Esophagus squamous epithelium (tissue), 5 donors: ENCODE data around the gene BCL7B. TPM values are rescaled to one million over a fixed set of nuclear protein-coding genes. Genes with fewer than 3 reads are reported as not detected.

ENCODE experiments used
- DNase-seq: peaks from one replicate; lab custom pipeline; 2025; lab: John Stamatoyannopoulos, UW
- H3K27ac ChIP-seq, 4 donors: fragments of 200-600 bp; sonication (generic); one replicate each; pipeline ENCODE4 v1.5.1; 2016 to 2019; ENCODE audit warnings: mild to moderate bottlenecking in 1 of 4
- H3K27me3 ChIP-seq, 4 donors: fragments of 200-600 bp; sonication (generic); 1 replicate in 3 of 4; 2 replicates in 1 of 4; pipeline versions ENCODE4 v1.5.1 to v1.6.0; 2017 to 2021; ENCODE audit warnings: antibody characterized with exemption in 1 of 4
- H3K36me3 ChIP-seq, 3 donors: fragments of 200-600 bp; sonication (generic); one replicate each; pipeline ENCODE4 v1.5.1; 2016 to 2019
- H3K4me1 ChIP-seq, 3 donors: fragments of 200-600 bp; sonication (generic); one replicate each; pipeline ENCODE4 v1.5.1; 2017 to 2019
- H3K4me3 ChIP-seq, 4 donors: fragments of 200-600 bp; sonication (generic); 1 replicate in 3 of 4; 2 replicates in 1 of 4; pipeline ENCODE4 v1.5.1; 2016 to 2019; ENCODE audit warnings: mild to moderate bottlenecking in 2 of 4, moderate library complexity in 1 of 4
- H3K9me3 ChIP-seq, 3 donors: fragments of 200-600 bp; sonication (generic); one replicate each; pipeline ENCODE4 v1.5.1; 2016 to 2019
- POLR2A ChIP-seq, 4 donors: fragments of 450-650 bp; IDR thresholded peaks; one replicate each; pipeline ENCODE4 v1.6.1; 2017; ENCODE audit warnings: antibody characterized with exemption in 4 of 4, mild to moderate bottlenecking in 4 of 4, moderate library complexity in 3 of 4
- WGBS, 2 donors: methylation state at CpG; one replicate each; pipeline ENCODE4 v1.1.5; 2018; 5-methylcytosine and 5-hydroxymethylcytosine counted together
- intact Hi-C: fragments of 100-400 bp; cut with DNase I; formaldehyde crosslinking; loops from one replicate; pipeline ENCODE4 v1.15.0; 2022
- total RNA-seq, 4 donors: library from RNA; depleted of rRNA; stranded (reverse); fragments of >200 nt; gene quantifications; one replicate each; pipeline ENCODE4 v1.1.0, GENCODE V29; 2016
- TF ChIP-seq, protein P1 (sequence below), 6 experiments: fragments of 450-650 bp in 4 of 6; fragments of 200-600 bp in 2 of 6; sonication (generic) in 2 of 6; IDR thresholded peaks; one replicate each; pipeline ENCODE4 v1.5.1; 2016 to 2019; ENCODE audit warnings: antibody characterized with exemption in 6 of 6, mild to moderate bottlenecking in 4 of 6, moderate library complexity in 4 of 6
- donor health status: DM: yes; HTN: yes; CAD: no.

The BCL7B gene
- total RNA-seq, 4 donors from 2014 or later = 39.8 to 55.3 (median 43.0) TPM

DNA sequence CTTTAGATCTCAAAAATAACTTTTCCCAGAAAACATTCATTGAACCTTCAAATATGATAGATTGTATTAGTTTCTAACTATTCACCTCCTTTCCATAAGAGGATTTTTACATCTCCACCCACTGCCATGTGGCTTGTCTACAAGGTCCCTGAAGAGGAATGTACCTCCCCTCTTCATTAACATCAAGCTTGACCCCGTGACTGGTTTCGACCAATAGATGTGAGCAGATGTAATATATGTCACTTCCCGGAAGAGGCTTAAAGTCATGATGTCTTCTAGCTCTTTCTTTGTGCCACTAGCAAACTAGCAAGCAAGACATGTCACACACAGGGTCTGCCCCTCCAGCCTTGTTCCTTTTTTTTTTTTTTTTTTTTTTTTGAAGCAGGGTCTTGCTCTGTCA lies 42.3 kb downstream of the BCL7B start:
- Histone ChIP-seq H3K27ac (no peak overlapping the region), H3K36me3 (peaks cover 0 to 61% (median 6%) of the 10 kb centered on the region in 3 donors), H3K9me3 (no peaks in the 10 kb centered on the region), H3K27me3 (no peaks in the 10 kb centered on the region), H3K4me1 (peaks cover 11 to 62% (median 22%) of the 10 kb centered on the region in 3 donors), H3K4me3 (no peak overlapping the region)
- TF ChIP-seq, protein P1, sequence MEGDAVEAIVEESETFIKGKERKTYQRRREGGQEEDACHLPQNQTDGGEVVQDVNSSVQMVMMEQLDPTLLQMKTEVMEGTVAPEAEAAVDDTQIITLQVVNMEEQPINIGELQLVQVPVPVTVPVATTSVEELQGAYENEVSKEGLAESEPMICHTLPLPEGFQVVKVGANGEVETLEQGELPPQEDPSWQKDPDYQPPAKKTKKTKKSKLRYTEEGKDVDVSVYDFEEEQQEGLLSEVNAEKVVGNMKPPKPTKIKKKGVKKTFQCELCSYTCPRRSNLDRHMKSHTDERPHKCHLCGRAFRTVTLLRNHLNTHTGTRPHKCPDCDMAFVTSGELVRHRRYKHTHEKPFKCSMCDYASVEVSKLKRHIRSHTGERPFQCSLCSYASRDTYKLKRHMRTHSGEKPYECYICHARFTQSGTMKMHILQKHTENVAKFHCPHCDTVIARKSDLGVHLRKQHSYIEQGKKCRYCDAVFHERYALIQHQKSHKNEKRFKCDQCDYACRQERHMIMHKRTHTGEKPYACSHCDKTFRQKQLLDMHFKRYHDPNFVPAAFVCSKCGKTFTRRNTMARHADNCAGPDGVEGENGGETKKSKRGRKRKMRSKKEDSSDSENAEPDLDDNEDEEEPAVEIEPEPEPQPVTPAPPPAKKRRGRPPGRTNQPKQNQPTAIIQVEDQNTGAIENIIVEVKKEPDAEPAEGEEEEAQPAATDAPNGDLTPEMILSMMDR (IDR thresholded peaks at IDR 0.05) = no peak
- TF ChIP-seq POLR2A (IDR thresholded peaks at IDR 0.05) = no peak
- intact Hi-C loops = no loop called here
- no peak for DNase-seq
- 93 to 96% methylated on average over 3 of the region's 3 CpGs for WGBS, 2 donors

DNA sequence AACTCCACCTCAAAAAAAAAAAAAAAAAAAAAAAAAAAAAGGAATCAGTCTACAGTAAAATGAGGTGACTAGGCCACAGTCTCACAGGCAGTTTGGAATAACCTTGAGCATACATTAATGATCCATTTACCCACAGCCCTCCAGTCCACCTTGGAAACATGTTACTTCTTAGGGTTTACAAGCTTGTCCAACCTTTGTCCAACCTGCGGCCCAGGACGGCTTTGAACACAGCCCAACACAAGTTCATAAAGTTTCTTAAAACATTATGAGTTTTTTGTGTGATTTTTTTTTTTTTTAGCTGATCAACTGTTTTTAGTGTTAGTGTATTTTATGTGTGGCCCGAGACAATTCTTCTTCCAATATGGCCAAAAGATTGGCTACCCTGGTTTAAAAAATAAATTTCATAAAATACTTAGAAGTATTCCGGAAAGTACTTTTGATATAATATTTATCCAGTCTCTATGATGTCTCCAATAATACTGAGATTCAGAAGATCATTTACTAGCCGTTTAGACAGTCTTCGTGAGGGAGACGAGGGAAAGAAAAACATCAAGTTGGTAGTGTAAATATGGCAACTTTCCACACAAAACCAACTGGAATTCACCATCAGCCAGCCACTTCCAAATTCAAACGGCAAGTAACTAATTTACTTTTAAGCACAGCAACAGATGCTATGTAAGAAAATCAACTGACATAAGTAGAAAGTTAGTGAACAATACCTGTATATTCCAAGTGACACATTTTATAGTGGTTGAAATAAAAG lies 45.3 kb downstream of the BCL7B start:
- no peak for DNase-seq
- WGBS, 2 donors = 65 to 72% methylated on average over 8 of the region's 8 CpGs
- TF ChIP-seq, protein P1 (IDR thresholded peaks at IDR 0.05) = no peak
- TF ChIP-seq POLR2A (IDR thresholded peaks at IDR 0.05) = no peak
- intact Hi-C loops = no loop called here
- Histone ChIP-seq H3K27ac (no peak overlapping the region), H3K4me3 (no peak overlapping the region), H3K4me1 (peaks cover 0 to 32% (median 0%) of the 10 kb centered on the region in 3 donors), H3K36me3 (peaks cover 0 to 87% (median 36%) of the 10 kb centered on the region in 3 donors), H3K9me3 (no peaks in the 10 kb centered on the region), H3K27me3 (no peaks in the 10 kb centered on the region)

DNA sequence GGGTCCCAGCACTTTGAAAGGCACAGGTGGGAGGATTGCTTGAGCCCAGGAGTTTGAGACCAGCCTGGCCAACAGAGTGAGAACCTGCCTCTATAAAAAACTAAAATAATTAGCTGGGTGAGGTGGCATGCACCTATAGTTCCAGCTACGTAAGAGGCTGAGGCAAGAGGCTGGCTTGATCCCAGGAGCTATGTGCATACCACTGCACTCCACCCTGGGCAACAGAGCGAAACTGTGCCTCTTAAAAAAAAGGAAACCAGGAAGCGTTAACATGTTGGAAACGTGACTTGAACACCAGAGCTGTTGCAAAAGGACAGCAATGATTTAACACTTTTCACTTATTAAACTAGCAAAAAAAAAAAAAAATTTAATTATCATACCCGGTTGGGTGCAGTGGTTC lies 48.0 kb downstream of the BCL7B start:
- no peak for DNase-seq
- 72 to 76% methylated on average over 5 of the region's 5 CpGs for WGBS, 2 donors
- no peaks in the 10 kb centered on the region for H3K27me3 ChIP-seq
- no peaks in the 10 kb centered on the region for H3K9me3 ChIP-seq
- no peak overlapping the region for H3K27ac ChIP-seq
- peaks cover 3 to 87% (median 56%) of the 10 kb centered on the region in 3 donors for H3K36me3 ChIP-seq
- TF ChIP-seq POLR2A (IDR thresholded peaks at IDR 0.05) = no peak
- TF ChIP-seq, protein P1 (IDR thresholded peaks at IDR 0.05) = no peak
- H3K4me3 ChIP-seq = no peak overlapping the region
- H3K4me1 ChIP-seq = peaks cover 0 to 21% (median 0%) of the 10 kb centered on the region in 3 donors
- intact Hi-C loops = no loop called here

DNA sequence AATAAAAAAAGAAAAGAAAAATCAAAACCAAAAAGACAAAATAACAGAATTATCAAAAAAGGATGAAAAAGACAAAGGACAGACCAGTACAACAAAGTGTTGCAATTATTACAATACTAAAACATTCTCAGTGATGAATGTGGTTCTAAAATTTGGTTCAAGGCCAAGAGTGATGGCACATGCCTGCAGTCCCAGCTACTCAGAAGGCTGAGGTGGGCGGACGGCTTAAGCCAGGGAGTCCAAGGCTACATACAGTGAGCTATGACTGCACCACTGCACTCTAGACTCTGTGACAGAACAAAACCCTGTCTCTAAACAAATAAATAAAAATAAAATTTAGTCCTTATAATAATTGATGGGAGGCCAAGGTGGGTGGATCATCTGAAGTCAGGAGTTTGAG lies 49.9 kb downstream of the BCL7B start:
- H3K9me3 ChIP-seq = no peaks in the 10 kb centered on the region
- no peak overlapping the region for H3K4me3 ChIP-seq
- H3K27me3 ChIP-seq = no peaks in the 10 kb centered on the region
- WGBS, 2 donors = 86 to 89% methylated on average over 2 of the region's 2 CpGs
- H3K4me1 ChIP-seq = peaks cover 0 to 6% (median 0%) of the 10 kb centered on the region in 3 donors
- peaks cover 13 to 88% (median 64%) of the 10 kb centered on the region in 3 donors for H3K36me3 ChIP-seq
- TF ChIP-seq, protein P1 (IDR thresholded peaks at IDR 0.05) = no peak
- TF ChIP-seq POLR2A (IDR thresholded peaks at IDR 0.05) = no peak
- intact Hi-C loops = no loop called here
- no peak overlapping the region for H3K27ac ChIP-seq
- no peak for DNase-seq

DNA sequence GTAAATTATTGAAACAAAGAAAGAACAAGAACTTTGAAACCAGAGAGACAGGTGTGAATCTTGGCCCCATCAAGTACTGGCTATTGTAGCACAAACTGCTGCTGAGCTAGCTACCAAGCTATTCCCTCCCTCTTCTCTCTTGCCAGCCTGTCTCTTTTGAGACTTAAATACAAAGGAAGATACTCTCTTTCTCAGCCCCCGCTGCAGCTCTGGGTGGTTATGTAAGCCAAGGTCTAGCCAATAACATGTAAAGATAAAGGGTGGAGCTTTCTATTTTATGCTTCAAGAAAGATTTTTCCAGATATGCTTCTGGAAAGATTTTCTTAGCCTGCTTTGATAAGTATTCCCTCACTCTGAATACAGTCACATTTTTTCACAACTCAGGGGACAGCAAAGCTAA lies 52.6 kb downstream of the BCL7B start:
- peaks cover 0 to 4% (median 0%) of the 10 kb centered on the region in 3 donors for H3K4me1 ChIP-seq
- no peaks in the 10 kb centered on the region for H3K27me3 ChIP-seq
- H3K9me3 ChIP-seq = no peaks in the 10 kb centered on the region
- TF ChIP-seq, protein P1 (IDR thresholded peaks at IDR 0.05) = no peak
- no peak for TF ChIP-seq POLR2A (IDR thresholded peaks at IDR 0.05)
- H3K4me3 ChIP-seq = no peak overlapping the region
- WGBS, 2 donors = 94 to 100% methylated on average over 1 of the region's 1 CpG
- peaks cover 18 to 100% (median 55%) of the 10 kb centered on the region in 3 donors for H3K36me3 ChIP-seq
- H3K27ac ChIP-seq = no peak overlapping the region
- intact Hi-C loops = no loop called here
- DNase-seq = no peak
